GM12874 (cell line): ENCODE results near the gene C1orf53.

Source experiments
- CTCF ChIP-seq: IDR thresholded peaks from 2 replicates; pipeline ENCODE4 v1.5.1; 2011; ENCODE audit warnings: low read depth, mild to moderate bottlenecking, control low read depth, low read length, moderate library complexity; ENCODE audit not compliant: insufficient read depth

The C1orf53 gene

GRCh38 chr1:197902131-197902453 is 338 bp upstream of the C1orf53 start:
- no peak for TF ChIP-seq CTCF

GRCh38 chr1:197903196-197903514 is 725 bp downstream of the C1orf53 start:
- no peak for TF ChIP-seq CTCF

GRCh38 chr1:197904126-197904787 is 1.8 kb downstream of the C1orf53 start:
- TF ChIP-seq CTCF, result no peak

- TF ChIP-seq CTCF, result no peak
Measured at GRCh38 chr1:197905699-197906351, 3.4 kb downstream of the C1orf53 start.

GRCh38 chr1:197907846-197908616 is 5.6 kb downstream of the C1orf53 start:
- TF ChIP-seq CTCF, result no peak

GRCh38 chr1:197908716-197909220 is 6.3 kb downstream of the C1orf53 start:
- TF ChIP-seq CTCF, result no peak

GRCh38 chr1:197909384-197909783 is 7.0 kb downstream of the C1orf53 start:
- no peak for TF ChIP-seq CTCF
